NCI-H187 treated with DMSO at 0.1 percent for 48 hours (cell line): ENCODE measurements around the gene TCF21.
A peak's percentile ranks its signal among the peaks of the same experiment; 100 is the strongest.
"Not testable (repeated sequence)": the region's sequence is repeated elsewhere in the genome, so short reads cannot be mapped to it uniquely, and the experiment has no call there.

ENCODE experiments used
- DNase-seq: peaks from one replicate; lab custom pipeline; 2025; lab: John Stamatoyannopoulos, UW

TCF21 gene

DNA sequence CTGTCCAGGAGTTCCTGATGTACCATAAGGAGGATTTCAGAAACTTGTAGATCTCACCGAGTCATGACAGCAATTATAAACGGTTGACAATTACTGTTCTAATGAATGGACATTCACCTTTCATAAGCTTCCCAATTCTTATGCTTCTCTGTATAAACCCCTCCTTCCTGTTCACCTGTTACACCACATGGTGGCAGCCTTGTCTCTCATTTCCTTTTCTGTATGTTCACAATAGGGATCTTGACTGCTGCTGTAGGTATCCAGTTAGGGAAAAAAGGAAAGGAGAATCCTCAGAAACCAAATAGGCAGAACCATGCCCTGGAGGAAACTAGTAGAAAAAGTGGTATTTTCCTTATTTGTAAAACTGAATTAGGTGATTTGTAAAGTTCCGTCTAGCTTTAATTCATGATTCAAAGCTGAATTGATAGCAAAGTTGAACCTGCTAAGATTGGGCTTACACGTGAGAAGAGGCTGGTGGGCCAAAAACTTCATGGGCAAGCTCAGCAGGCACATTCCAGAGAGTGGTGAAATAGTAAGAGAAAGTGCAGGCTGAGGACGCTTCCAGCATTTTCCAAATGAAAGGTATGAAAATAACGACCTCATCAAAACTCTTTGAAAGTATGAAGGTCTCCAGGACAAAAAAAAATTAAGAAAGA lies 35.2 kb downstream of the TCF21 start:
- peak; percentile 44 for DNase-seq

DNA sequence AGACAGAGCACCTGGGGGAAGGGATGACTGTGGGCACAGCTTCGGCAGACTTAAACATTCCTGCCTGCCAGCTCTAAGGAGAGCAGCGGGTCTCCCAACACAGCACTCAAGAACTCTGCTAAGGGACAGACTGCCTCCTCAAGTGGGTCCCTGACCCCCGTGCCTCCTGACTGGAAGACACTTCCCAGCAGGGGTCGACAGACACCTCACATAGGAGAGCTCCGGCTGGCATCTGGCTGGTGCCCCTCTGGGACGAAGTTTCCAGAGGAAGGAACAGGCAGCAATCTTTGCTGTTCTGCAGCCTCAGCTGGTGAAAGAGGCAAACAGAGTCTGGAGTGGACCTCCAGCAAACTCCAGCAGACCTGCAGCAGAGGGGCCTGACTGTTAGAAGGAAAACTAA lies 42.3 kb downstream of the TCF21 start:
- not testable (repeated sequence) for DNase-seq

DNA sequence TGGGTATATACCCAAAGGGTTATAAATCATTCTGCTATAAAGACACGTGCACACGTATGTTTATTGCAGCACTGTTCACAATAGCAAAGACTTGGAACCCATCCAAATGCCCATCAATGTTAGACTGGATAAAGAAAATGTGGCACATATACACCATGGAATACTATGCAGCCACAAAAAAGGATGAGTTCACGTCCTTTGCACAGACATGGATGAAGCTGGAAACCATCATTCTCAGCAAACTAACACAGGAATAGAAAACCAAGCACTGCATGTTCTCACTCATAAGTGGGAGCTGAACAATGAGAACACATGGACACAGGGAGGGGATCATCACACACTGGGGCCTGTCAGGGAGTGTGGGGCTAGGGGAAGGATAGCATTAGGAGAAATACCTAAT lies 47.4 kb downstream of the TCF21 start:
- DNase-seq, result not testable (repeated sequence)

DNA sequence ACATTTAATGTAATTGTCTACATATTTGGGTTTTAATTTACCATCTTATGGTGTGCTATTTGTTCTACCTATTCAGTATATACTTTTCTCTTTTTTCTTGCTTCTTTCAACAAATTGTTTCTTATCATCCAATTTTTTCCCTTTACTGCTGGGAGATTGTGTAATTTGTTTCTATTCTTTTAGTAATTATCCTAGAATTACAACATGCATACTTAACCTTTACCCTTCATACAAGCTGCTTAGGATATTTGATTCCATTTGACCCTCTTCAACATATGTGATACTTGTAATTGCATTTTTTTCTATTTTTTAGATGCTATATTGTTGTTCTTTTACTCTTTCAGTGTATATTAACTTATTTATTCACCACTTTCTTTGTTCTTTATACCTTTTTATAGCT lies 49.0 kb downstream of the TCF21 start:
- no peak for DNase-seq

DNA sequence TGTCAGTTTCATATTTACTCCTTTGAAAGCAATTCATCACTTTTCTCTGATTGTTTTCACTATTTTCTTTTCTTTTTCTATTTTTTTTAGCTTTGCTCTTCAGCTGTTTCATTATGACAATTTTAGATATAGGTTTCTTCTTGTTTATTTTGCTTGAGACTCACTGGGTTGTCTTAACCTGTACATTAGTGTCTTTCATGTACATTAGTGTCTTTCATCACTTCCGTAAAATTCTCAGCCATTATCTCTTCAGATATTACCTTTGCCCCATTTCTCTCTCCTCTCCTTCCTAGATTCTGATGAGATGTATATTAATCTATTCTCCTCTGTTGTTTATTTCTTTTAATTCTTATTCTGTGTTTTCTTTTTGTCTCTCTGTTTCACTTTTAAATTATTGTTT lies 49.6 kb downstream of the TCF21 start:
- DNase-seq, result no peak

DNA sequence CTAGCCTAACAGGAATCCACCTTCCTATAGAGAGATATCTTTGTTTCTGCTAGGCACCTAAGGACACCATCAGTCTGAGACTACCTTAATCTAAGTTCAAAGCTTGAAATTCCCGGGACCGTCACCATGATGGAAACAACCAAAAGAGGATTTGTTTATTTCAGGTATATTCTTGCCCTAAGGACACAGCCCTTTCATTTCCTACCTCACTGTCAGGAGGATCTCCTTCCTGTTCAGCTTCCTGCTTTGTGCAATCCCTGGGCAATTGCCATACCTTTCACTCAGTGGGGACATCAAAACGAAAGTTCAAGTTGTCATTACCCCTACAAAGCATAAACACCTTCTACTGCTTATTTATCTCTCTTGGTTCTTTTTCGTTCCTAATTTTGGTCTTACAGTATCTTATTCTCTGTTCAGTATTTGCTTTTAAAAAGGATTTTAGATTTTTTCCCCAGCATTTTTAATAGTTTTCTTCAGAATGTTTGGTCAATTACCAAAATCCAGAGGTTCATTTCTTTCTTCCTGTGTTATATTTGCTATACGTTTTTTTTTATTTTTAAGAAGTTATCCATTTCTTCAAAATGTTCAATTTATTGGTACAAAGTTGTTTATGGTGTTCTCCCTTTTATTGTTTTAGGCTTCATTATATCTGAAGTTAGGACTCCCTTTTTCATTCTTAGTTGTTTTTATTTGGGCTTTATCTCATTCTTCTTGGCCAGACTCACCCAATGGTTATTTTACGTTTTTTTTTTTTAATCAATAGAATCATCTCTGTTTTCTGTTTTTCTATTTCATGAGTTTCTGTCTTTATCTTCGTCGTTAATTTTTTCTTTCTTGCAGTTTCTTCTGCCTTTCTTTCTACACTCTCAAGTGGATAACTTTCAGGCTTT lies 51.1 kb downstream of the TCF21 start:
- no peak for DNase-seq
